Measurements from ENCODE around the gene SLC22A7.

DNA sequence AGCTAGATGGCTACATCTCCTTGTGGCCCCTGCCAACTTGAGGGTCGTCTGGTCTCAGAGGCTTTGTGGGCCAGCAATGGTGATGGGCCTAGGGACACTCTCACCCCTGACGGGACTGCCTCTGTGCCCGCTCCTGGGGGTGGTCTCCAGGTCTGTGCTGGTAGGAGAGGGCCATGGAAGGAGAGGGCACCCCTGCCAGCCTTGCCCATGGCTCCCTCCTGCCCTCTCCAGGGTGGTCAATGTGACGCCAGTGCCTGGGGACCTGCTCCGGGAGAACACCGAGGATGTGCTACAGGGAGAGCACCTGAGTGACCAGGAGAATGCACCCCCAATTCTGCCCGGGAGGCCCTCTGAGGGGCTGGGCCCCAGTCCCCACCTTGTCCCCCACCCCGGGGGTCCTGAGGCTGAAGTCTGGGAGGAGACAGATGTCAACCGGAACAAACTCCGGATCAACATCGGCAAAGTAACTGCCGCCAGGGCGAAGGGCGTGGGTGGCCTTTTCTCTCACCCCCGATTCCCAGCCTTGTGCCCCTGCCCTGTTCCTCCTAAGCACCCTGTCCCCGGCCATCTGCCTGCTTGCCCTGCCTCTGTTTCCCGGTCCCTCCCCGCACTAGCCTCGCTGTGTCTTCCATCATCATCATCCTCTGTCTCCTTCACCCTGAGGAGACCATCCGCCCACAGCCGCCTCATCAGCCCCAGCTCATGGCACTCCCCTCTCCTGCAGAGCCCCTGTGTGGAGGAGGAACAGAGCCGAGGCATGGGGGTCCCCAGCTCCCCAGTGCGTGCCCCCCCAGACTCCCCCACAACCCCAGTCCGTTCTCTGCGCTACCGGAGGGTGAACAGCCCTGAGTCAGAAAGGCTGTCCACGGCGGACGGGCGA lies 39.0 kb upstream of the SLC22A7 start:
- no peak for TF ChIP-seq POLR2AphosphoS5 (IDR thresholded peaks at IDR 0.05)
- TF ChIP-seq, protein P1, sequence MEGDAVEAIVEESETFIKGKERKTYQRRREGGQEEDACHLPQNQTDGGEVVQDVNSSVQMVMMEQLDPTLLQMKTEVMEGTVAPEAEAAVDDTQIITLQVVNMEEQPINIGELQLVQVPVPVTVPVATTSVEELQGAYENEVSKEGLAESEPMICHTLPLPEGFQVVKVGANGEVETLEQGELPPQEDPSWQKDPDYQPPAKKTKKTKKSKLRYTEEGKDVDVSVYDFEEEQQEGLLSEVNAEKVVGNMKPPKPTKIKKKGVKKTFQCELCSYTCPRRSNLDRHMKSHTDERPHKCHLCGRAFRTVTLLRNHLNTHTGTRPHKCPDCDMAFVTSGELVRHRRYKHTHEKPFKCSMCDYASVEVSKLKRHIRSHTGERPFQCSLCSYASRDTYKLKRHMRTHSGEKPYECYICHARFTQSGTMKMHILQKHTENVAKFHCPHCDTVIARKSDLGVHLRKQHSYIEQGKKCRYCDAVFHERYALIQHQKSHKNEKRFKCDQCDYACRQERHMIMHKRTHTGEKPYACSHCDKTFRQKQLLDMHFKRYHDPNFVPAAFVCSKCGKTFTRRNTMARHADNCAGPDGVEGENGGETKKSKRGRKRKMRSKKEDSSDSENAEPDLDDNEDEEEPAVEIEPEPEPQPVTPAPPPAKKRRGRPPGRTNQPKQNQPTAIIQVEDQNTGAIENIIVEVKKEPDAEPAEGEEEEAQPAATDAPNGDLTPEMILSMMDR (IDR thresholded peaks at IDR 0.05) = no peak
- TF ChIP-seq POLR2A (IDR thresholded peaks at IDR 0.05) = no peak

Data from sigmoid colon (tissue), 4 donors.